SK-N-SH (cell line): ENCODE data around the gene PIGN.

Experiments used
- EP300 ChIP-seq, 2 experiments: IDR thresholded peaks; 2 replicates each; pipeline versions ENCODE4 v1.4.0 to v1.6.1; 2012; ENCODE audit warnings: borderline replicate concordance in 1 of 2, low read depth in 1 of 2, low read length in 1 of 2
- YY1 ChIP-seq: IDR thresholded peaks from 2 replicates; pipeline ENCODE4 v1.4.0; 2012; ENCODE audit warnings: low read depth, mild to moderate bottlenecking

- TF ChIP-seq EP300 (IDR thresholded peaks at IDR 0.05; ENCODE audit: borderline replicate concordance in 1 of 2, low read depth in 1 of 2, low read length in 1 of 2) = no peak
- no peak for TF ChIP-seq YY1
Measured at GRCh38 chr18:62089174-62089573, 97.7 kb downstream of the PIGN start.
